Measurements from ENCODE around the gene MAP4. TPM values are rescaled to one million over a fixed set of nuclear protein-coding genes. Genes with fewer than 3 reads are reported as not detected.

The MAP4 gene
- total and polyA plus RNA-seq, 2 donors (not counting 1 experiment from before 2014, with no cell fraction given): 39.2 to 132 TPM

DNA sequence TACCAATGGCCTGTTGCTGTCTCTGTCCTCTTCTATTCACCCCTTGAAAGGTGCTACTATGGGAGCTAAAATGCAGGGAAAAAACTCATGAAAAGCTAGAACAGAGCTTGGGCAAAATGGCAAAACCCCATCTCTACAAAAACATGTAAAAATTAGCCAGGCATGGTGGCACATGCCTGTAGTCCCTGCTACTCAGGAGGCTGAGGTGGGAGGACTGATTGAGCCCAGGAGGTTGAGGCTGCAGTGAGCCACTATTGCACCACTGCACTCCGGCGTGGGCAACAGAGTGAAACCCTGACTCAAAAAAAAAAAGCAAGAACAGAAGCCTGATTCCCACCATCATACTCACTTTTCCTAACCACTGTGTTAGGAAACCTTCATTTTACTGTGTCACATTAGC is 1.9 kb downstream of the MAP4 start:
- TF ChIP-seq, protein P1, sequence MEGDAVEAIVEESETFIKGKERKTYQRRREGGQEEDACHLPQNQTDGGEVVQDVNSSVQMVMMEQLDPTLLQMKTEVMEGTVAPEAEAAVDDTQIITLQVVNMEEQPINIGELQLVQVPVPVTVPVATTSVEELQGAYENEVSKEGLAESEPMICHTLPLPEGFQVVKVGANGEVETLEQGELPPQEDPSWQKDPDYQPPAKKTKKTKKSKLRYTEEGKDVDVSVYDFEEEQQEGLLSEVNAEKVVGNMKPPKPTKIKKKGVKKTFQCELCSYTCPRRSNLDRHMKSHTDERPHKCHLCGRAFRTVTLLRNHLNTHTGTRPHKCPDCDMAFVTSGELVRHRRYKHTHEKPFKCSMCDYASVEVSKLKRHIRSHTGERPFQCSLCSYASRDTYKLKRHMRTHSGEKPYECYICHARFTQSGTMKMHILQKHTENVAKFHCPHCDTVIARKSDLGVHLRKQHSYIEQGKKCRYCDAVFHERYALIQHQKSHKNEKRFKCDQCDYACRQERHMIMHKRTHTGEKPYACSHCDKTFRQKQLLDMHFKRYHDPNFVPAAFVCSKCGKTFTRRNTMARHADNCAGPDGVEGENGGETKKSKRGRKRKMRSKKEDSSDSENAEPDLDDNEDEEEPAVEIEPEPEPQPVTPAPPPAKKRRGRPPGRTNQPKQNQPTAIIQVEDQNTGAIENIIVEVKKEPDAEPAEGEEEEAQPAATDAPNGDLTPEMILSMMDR (IDR thresholded peaks at IDR 0.05): no peak
- TF ChIP-seq EZH2 (IDR thresholded peaks at IDR 0.05; ENCODE audit: borderline replicate concordance, insufficient read depth, low read depth, low read length, poor library complexity, severe bottlenecking): no peak
- H3K9ac ChIP-seq (ENCODE audit: low read length): no peak overlapping the region
- H3K27me3 ChIP-seq (replicated peaks in 1 of 4; ENCODE audit: control extremely low read depth in 1 of 4, control insufficient read depth in 3 of 4, insufficient read depth in 4 of 4, low read length in 3 of 4): no peaks in the 10 kb centered on the region
- DNase-seq: no peak
- no peak overlapping the region for H3K4me3 ChIP-seq (ENCODE audit: control extremely low read depth in 1 of 5, extremely low read depth in 1 of 5, insufficient read depth in 1 of 5, low read depth in 2 of 5, low read length in 4 of 5)
- no peak overlapping the region for H2AFZ ChIP-seq (ENCODE audit: insufficient read depth, low read depth, low read length, poor library complexity, severe bottlenecking)
- H3K27ac Mint-ChIP-seq: no peak overlapping the region
- CTCF ChIA-PET: interaction anchor here (0.6 kb wide), 1 partner anchor 19 kb away, joined by 3 read pairs; no protein-coding TSS in a partner anchor
- POLR2A ChIA-PET: no interaction called here
- H4K20me1 ChIP-seq (ENCODE audit: control insufficient read depth, insufficient read depth, low read length, poor library complexity, severe bottlenecking): peaks cover 71% of the 10 kb centered on the region
- H3K4me2 ChIP-seq (replicated peaks; ENCODE audit: low read depth, low read length, poor library complexity, severe bottlenecking): no peak overlapping the region
- peaks cover 49% of the 10 kb centered on the region for H3K79me2 ChIP-seq (ENCODE audit: control insufficient read depth, insufficient read depth, low read length)
- no peak overlapping the region for H3K4me3 Mint-ChIP-seq
- H3K36me3 ChIP-seq (replicated peaks in 1 of 2; ENCODE audit: control extremely low read depth in 1 of 2, control insufficient read depth in 1 of 2, extremely low read depth in 1 of 2, insufficient read depth in 2 of 2, low read length in 1 of 2): peaks cover 0 to under 1% of the 10 kb centered on the region in 2 experiments
- 100% methylated on average over 2 of the region's 2 CpGs for WGBS (ENCODE audit: insufficient coverage)
- no peaks in the 10 kb centered on the region for H3K4me1 ChIP-seq (ENCODE audit: control insufficient read depth in 2 of 2, insufficient read depth in 2 of 2, low read length in 2 of 2)
- no peaks in the 10 kb centered on the region for H3K9me3 ChIP-seq (ENCODE audit: control extremely low read depth in 1 of 3, control insufficient read depth in 2 of 3, insufficient read depth in 1 of 3, low read length in 2 of 3)
- intact Hi-C loops (cut with micrococcal nuclease): no loop called here
- no peak for ATAC-seq (ENCODE audit: low read depth)
- H3K9me3 Mint-ChIP-seq (ENCODE audit: insufficient read depth): no peaks in the 10 kb centered on the region
- peaks cover 24% of the 10 kb centered on the region for H3K4me1 Mint-ChIP-seq
- H3K27ac ChIP-seq (ENCODE audit: low read length in 2 of 2): no peak overlapping the region
- H3K27me3 Mint-ChIP-seq: no peaks in the 10 kb centered on the region

GRCh38 chr3:48013288-48013980 is 2.8 kb downstream of the MAP4 start:
- H3K27ac ChIP-seq (ENCODE audit: low read length in 2 of 2): no peak overlapping the region
- no peak overlapping the region for H3K27ac Mint-ChIP-seq

More at GRCh38 chr3:48013288-48013980, 2.8 kb downstream of the MAP4 start:
- Mint-ChIP-seq H3K27me3 (no peaks in the 10 kb centered on the region), H3K4me1 (peaks cover 19% of the 10 kb centered on the region), H3K4me3 (no peak overlapping the region), H3K9me3 (ENCODE audit: insufficient read depth) (no peaks in the 10 kb centered on the region)
- H3K4me1 ChIP-seq (ENCODE audit: control insufficient read depth in 2 of 2, insufficient read depth in 2 of 2, low read length in 2 of 2): no peaks in the 10 kb centered on the region
- no peak for TF ChIP-seq EZH2 (IDR thresholded peaks at IDR 0.05; ENCODE audit: borderline replicate concordance, insufficient read depth, low read depth, low read length, poor library complexity, severe bottlenecking)
- TF ChIP-seq, protein P1 (IDR thresholded peaks at IDR 0.05): no peak
- no peak overlapping the region for H3K9ac ChIP-seq (ENCODE audit: low read length)
- H3K27me3 ChIP-seq (replicated peaks in 1 of 4; ENCODE audit: control extremely low read depth in 1 of 4, control insufficient read depth in 3 of 4, insufficient read depth in 4 of 4, low read length in 3 of 4): no peaks in the 10 kb centered on the region
- ChIA-PET POLR2A (no interaction called here), CTCF (interaction anchor here (1.5 kb wide), 1 partner anchor 11 kb away, joined by 6 read pairs; no protein-coding TSS in a partner anchor)
- peaks cover 0 to 3% of the 10 kb centered on the region in 2 experiments for H3K36me3 ChIP-seq (replicated peaks in 1 of 2; ENCODE audit: control extremely low read depth in 1 of 2, control insufficient read depth in 1 of 2, extremely low read depth in 1 of 2, insufficient read depth in 2 of 2, low read length in 1 of 2)
- no peaks in the 10 kb centered on the region for H3K9me3 ChIP-seq (ENCODE audit: control extremely low read depth in 1 of 3, control insufficient read depth in 2 of 3, insufficient read depth in 1 of 3, low read length in 2 of 3)
- peaks cover 65% of the 10 kb centered on the region for H4K20me1 ChIP-seq (ENCODE audit: control insufficient read depth, insufficient read depth, low read length, poor library complexity, severe bottlenecking)
- H3K79me2 ChIP-seq (ENCODE audit: control insufficient read depth, insufficient read depth, low read length): peaks cover 49% of the 10 kb centered on the region
- no peak overlapping the region for H3K4me2 ChIP-seq (replicated peaks; ENCODE audit: low read depth, low read length, poor library complexity, severe bottlenecking)
- H2AFZ ChIP-seq (ENCODE audit: insufficient read depth, low read depth, low read length, poor library complexity, severe bottlenecking): no peak overlapping the region
- no peak overlapping the region for H3K4me3 ChIP-seq (ENCODE audit: control extremely low read depth in 1 of 5, extremely low read depth in 1 of 5, insufficient read depth in 1 of 5, low read depth in 2 of 5, low read length in 4 of 5)
- DNase-seq: no peak
- intact Hi-C loops (cut with micrococcal nuclease): no loop called here
- ATAC-seq (ENCODE audit: low read depth): no peak
